ENCODE measurements around the gene BAG3. TPM values are rescaled to one million over a fixed set of nuclear protein-coding genes. Genes with fewer than 3 reads are reported as not detected.
A peak's percentile ranks its signal among the peaks of the same experiment; 100 is the strongest.
"Not testable (repeated sequence)": the region's sequence is repeated elsewhere in the genome, so short reads cannot be mapped to it uniquely, and the experiment has no call there.

Gene BAG3
- total and polyA plus RNA-seq, 7 donors, result 10.8 to 62.4 (median 32.9) TPM

DNA sequence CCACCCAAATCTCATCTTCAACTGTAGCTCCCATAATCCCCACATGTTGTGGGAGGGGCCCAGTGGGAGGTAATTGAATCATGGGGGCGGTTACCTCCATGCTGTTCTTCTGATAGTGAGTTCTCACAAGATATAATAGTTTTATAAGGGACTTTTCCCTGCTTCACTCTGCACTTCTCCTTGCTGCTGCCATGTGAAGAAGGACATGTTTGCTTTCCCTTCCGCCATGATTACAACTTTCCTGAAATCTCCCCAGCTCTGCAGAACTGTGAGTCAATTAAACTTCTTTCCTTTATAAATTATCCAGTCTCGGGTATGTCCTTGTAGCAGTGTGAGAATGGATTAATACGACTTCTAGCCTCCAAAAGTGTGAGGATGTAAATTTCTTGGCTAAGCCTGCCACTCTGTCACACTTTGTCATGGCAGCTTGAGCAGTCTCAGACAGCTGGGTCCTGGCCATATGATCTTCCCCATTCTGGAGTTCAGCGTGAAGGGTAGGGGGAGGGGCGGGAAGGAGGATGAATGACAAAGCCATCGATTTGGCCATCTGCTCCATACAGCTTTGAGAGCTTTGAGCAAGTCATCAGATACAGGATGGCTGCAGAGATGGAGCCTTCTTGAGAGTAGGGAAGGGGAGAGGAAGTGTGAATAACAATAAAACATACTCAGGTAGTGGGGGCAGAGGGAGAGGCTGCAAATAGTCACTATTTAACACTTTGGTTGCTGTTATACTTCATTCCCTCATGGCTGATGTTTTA is 55.5 kb downstream of the BAG3 start:
- WGBS, 2 donors, result 79 to 82% methylated on average over 7 of the region's 7 CpGs

DNA sequence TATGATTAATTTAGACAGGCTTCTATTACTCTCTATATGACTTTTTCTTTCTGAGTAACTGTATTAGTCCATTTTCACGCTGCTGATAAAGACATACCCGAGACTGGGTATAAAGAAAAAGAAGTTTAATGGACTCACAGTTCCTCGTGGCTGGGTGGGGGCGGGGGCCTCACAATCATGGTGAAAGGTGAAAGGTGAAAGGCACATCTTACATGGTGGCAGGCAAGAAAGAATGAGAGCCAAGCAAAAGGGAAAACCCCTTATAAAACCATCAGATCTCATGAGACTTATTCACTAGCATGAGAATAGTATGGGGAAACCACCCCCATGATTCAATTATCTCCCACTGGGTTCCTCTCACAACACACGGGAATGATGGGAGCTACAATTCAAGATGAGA is 56.2 kb downstream of the BAG3 start:
- H3K27ac ChIP-seq; H3K27me3 ChIP-seq; H3K9me3 ChIP-seq; H3K4me3 ChIP-seq; intact Hi-C loops (cut with DNase I); H3K36me3 ChIP-seq; DNase-seq: not testable (repeated sequence)
- H3K4me1 ChIP-seq, result peaks cover 0 to 14% (median 4%) of the 10 kb centered on the region in 4 donors
- 75 to 84% methylated on average over 5 of the region's 5 CpGs for WGBS, 2 donors

More for the DNA sequence above, 55.5 kb downstream of the BAG3 start:
- TF ChIP-seq, protein P1, sequence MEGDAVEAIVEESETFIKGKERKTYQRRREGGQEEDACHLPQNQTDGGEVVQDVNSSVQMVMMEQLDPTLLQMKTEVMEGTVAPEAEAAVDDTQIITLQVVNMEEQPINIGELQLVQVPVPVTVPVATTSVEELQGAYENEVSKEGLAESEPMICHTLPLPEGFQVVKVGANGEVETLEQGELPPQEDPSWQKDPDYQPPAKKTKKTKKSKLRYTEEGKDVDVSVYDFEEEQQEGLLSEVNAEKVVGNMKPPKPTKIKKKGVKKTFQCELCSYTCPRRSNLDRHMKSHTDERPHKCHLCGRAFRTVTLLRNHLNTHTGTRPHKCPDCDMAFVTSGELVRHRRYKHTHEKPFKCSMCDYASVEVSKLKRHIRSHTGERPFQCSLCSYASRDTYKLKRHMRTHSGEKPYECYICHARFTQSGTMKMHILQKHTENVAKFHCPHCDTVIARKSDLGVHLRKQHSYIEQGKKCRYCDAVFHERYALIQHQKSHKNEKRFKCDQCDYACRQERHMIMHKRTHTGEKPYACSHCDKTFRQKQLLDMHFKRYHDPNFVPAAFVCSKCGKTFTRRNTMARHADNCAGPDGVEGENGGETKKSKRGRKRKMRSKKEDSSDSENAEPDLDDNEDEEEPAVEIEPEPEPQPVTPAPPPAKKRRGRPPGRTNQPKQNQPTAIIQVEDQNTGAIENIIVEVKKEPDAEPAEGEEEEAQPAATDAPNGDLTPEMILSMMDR (IDR thresholded peaks at IDR 0.05), result no peak
- TF ChIP-seq POLR2AphosphoS5 (IDR thresholded peaks at IDR 0.05) (no peak), EP300 (IDR thresholded peaks at IDR 0.05) (no peak), POLR2A (IDR thresholded peaks at IDR 0.05) (no peak)
- no peak for DNase-seq
- Histone ChIP-seq H3K4me3 (no peak overlapping the region), H3K4me1 (peaks cover 0 to 20% (median 4%) of the 10 kb centered on the region in 4 donors), H3K27ac (no peak overlapping the region), H3K27me3 (no peaks in the 10 kb centered on the region), H3K9me3 (peaks cover 0 to 3% (median 0%) of the 10 kb centered on the region in 4 donors), H3K36me3 (no peaks in the 10 kb centered on the region)
- intact Hi-C loops (cut with DNase I), result no loop called here

DNA sequence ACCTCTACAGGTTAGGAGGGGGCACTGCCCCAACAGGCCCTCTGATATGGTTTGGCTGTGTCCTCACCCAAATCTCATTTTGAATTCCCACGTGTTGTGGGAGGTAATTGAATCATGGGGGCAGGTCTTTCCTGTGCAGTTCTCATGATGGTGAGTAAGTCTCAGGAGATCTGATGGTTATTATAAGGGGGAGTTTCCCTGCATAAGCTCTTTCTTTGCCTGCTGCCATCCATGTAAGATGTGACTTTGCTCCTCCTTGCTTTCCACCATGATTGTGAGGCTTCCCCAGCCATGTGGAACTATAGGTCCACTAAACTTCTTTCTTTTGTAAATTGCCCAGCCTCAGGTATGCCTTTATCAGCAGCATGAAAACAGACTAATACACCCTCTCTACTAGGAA is 59.8 kb downstream of the BAG3 start:
- H3K4me3 ChIP-seq; intact Hi-C loops (cut with DNase I); H3K27ac ChIP-seq; DNase-seq; H3K27me3 ChIP-seq; H3K9me3 ChIP-seq; H3K36me3 ChIP-seq: not testable (repeated sequence)
- H3K4me1 ChIP-seq, result peaks cover 0 to 10% (median 3%) of the 10 kb centered on the region in 4 donors
- WGBS, 2 donors, result 75 to 90% methylated on average over 1 of the region's 1 CpG

DNA sequence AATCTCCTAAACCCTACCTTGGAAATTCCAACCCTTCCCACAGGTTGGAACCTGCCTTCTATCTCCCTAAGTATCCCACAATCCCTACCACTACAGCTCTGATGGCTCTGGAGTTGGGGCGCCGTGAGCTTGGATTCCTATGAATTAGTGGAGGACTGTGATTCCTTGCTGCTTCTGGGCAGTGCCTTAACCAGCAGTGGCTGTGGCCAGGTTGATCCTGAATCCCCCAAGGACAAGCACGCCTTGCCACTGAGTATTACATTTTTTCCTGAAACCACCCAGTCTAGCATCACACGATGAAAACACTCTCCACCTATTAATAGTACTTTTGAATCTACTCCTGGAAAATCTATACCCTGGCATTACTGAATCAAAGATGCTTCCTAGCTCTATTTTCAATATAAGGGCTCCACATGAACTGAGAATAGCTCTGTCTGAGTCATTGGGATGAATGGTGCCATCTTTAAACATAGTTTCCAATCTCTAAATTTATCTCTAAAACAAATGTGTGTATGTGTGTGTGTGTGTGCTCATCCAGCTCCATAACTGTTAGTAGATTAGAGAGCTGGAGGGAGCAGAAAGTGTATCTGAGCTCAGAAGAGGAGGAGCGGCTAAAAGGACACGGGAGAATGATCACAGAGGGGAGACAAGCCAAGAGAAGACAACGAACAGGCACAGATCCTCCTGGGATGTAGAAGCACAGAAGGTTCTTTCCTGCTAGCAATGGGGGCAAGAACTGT is 62.7 kb downstream of the BAG3 start:
- Histone ChIP-seq H3K27ac (peak overlapping the region in 3 of 4 donors; percentile 14 to 43 (median 39)), H3K4me3 (no peak overlapping the region), H3K27me3 (no peaks in the 10 kb centered on the region), H3K4me1 (peaks cover 0 to 9% (median 3%) of the 10 kb centered on the region in 4 donors), H3K9me3 (no peaks in the 10 kb centered on the region), H3K36me3 (no peaks in the 10 kb centered on the region)
- no peak for DNase-seq
- WGBS, 2 donors, result 81 to 87% methylated on average over 7 of the region's 7 CpGs
- TF ChIP-seq POLR2AphosphoS5 (IDR thresholded peaks at IDR 0.05) (no peak), EP300 (IDR thresholded peaks at IDR 0.05) (no peak), POLR2A (IDR thresholded peaks at IDR 0.05) (no peak)
- TF ChIP-seq, protein P1 (IDR thresholded peaks at IDR 0.05), result no peak
- intact Hi-C loops (cut with DNase I), result no loop called here

DNA sequence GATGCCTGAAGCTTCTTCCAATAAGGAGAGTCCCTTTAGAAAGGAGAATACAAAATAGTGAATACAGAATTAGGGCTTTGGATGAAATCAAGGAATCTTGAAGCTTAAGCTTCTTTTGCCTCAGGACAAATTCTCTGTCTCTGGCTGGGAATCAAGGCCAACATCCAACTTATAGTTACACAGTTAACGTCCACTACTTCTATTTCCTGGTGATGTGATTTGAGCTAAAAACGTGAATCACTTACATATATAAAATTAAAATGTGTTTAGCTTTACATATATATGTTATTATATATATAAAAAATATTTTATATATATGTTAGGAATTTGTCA is 63.3 kb downstream of the BAG3 start:
- no peak for DNase-seq
- TF ChIP-seq EP300 (IDR thresholded peaks at IDR 0.05) (no peak), POLR2AphosphoS5 (IDR thresholded peaks at IDR 0.05) (no peak), POLR2A (IDR thresholded peaks at IDR 0.05) (no peak)
- TF ChIP-seq, protein P1 (IDR thresholded peaks at IDR 0.05), result no peak
- 73 to 83% methylated on average over 2 of the region's 2 CpGs for WGBS, 2 donors
- no peak overlapping the region for H3K4me3 ChIP-seq
- intact Hi-C loops (cut with DNase I), result no loop called here
- H3K4me1 ChIP-seq, result peaks cover 0 to 9% (median 3%) of the 10 kb centered on the region in 4 donors
- H3K9me3 ChIP-seq, result no peaks in the 10 kb centered on the region
- H3K36me3 ChIP-seq, result no peaks in the 10 kb centered on the region
- peak overlapping the region in 3 of 4 donors; percentile 14 to 43 (median 39) for H3K27ac ChIP-seq
- no peaks in the 10 kb centered on the region for H3K27me3 ChIP-seq
